Stomach (tissue), 19 donors: ENCODE results near the gene ZNF24. TPM values are rescaled to one million over a fixed set of nuclear protein-coding genes. Genes with fewer than 3 reads are reported as not detected.

Source experiments
- DNase-seq, 2 donors: peaks; one replicate each; pipeline versions ENCODE4 v3.0.0 to v3.0.0-alpha.2; 2013 to 2019
- H3K27ac ChIP-seq, 5 donors: fragments of 200-600 bp in 4 of 5; sonication (generic) in 4 of 5; one replicate each; pipeline ENCODE4 v1.5.1; 2013 to 2019; ENCODE audit warnings: mild to moderate bottlenecking in 1 of 5, moderate library complexity in 1 of 5
- H3K27me3 ChIP-seq, 3 donors: fragments of 200-600 bp; sonication (generic); one replicate each; pipeline ENCODE4 v1.5.1; 2017 to 2019; ENCODE audit warnings: mixed run types in 1 of 3
- H3K36me3 ChIP-seq, 4 donors: fragments of 200-600 bp; sonication (generic); 1 replicate in 3 of 4; 2 replicates in 1 of 4; pipeline ENCODE4 v1.5.1; 2016 to 2019
- H3K4me1 ChIP-seq, 4 donors: fragments of 200-600 bp; sonication (generic); one replicate each; pipeline ENCODE4 v1.5.1; 2016 to 2019
- H3K4me3 ChIP-seq, 4 donors: fragments of 200-600 bp; sonication (generic) in 3 of 4; one replicate each; pipeline ENCODE4 v1.5.1; 2016 to 2019; ENCODE audit warnings: mild to moderate bottlenecking in 1 of 4
- H3K9me3 ChIP-seq, 4 donors: fragments of 200-600 bp; sonication (generic); one replicate each; pipeline ENCODE4 v1.5.1; 2016 to 2019
- EP300 ChIP-seq: sonication (generic); formaldehyde crosslinking; IDR thresholded peaks from one replicate; pipeline ENCODE4 v1.6.1; 2017; ENCODE audit warnings: antibody characterized with exemption
- POLR2A ChIP-seq, 4 donors: fragments of 450-650 bp; IDR thresholded peaks; one replicate each; pipeline ENCODE4 v1.6.1; 2016; ENCODE audit warnings: antibody characterized with exemption in 4 of 4, control low read depth in 2 of 4, mild to moderate bottlenecking in 1 of 4, moderate library complexity in 1 of 4
- POLR2AphosphoS5 ChIP-seq, 3 donors: sonication (generic); formaldehyde crosslinking; IDR thresholded peaks; one replicate each; pipeline ENCODE4 v1.6.1; 2016; ENCODE audit warnings: antibody characterized with exemption in 3 of 3
- WGBS, 5 donors: extraction: QIAGEN DNeasy Blood & Tissue Kit in 3 of 5; methylation state at CpG; one replicate each; pipeline versions ENCODE4 v1.1.5 to v1.1.7; 2013 to 2018; 5-methylcytosine and 5-hydroxymethylcytosine counted together
- intact Hi-C: fragments of 100-400 bp; cut with DNase I; formaldehyde crosslinking; loops from one replicate; pipeline ENCODE4 v1.15.1; 2023; ENCODE audit warnings: low total_unique reads
- long read RNA-seq, 10 donors: transcript quantifications; one replicate each; lab custom pipeline, GENCODE V29; 2026
- polyA plus RNA-seq, 3 donors: library from polyadenylated mRNA; stranded (reverse); fragments of 200-250 nt; gene quantifications; one replicate each; pipeline ENCODE4 v1.2.3, GENCODE V29; 2013
- total RNA-seq, 5 donors: library from RNA; depleted of rRNA; stranded (reverse); fragments of >200 nt; gene quantifications; one replicate each; pipeline versions ENCODE4 v1.1.0 to v1.2.3, GENCODE V29; 2014 to 2016
- TF ChIP-seq, protein P1 (sequence below), 7 experiments: fragments of 450-650 bp in 4 of 7; fragments of 200-600 bp in 3 of 7; sonication (generic) in 3 of 7; IDR thresholded peaks; one replicate each; pipeline ENCODE4 v1.5.1; 2016 to 2019; ENCODE audit warnings: antibody characterized with exemption in 7 of 7, control low read depth in 2 of 7, mild to moderate bottlenecking in 1 of 7
- donor health status: healthy with polysubstance abuse.
- donor health status: Bipolar disorder and iron deficiency.
- donor health status: healthy.

The ZNF24 gene
- total RNA-seq: 10 to 100 TPM; 27.5 to 76.2 (median 32.1) TPM
- polyA plus RNA-seq: 10 to 100 TPM; 10.5 to 18.2 (median 15.2) TPM
- long read RNA-seq, donor 1, full-length matches to known transcripts: 3 of 11 reads
- long read RNA-seq, donor 1, partial matches to known transcripts: 8 of 11 reads
- long read RNA-seq, donor 1, other reads (novel, unspliced or antisense): 0 of 11 reads
- long read RNA-seq, donor 2, full-length matches to known transcripts: 11 of 30 reads
- long read RNA-seq, donor 2, partial matches to known transcripts: 19 of 30 reads
- long read RNA-seq, donor 2, other reads (novel, unspliced or antisense): 0 of 30 reads
- long read RNA-seq, donor 3, full-length matches to known transcripts: 13 of 18 reads
- long read RNA-seq, donor 3, partial matches to known transcripts: 5 of 18 reads
- long read RNA-seq, donor 3, other reads (novel, unspliced or antisense): 0 of 18 reads
- long read RNA-seq, donor 4, full-length matches to known transcripts: 1 of 1 reads
- long read RNA-seq, donor 4, partial matches to known transcripts: 0 of 1 reads
- long read RNA-seq, donor 4, other reads (novel, unspliced or antisense): 0 of 1 reads
- long read RNA-seq, donor 5, full-length matches to known transcripts: 16 of 16 reads
- long read RNA-seq, donor 5, partial matches to known transcripts: 0 of 16 reads
- long read RNA-seq, donor 5, other reads (novel, unspliced or antisense): 0 of 16 reads
- long read RNA-seq, donor 6, full-length matches to known transcripts: 31 of 55 reads
- long read RNA-seq, donor 6, partial matches to known transcripts: 24 of 55 reads
- long read RNA-seq, donor 6, other reads (novel, unspliced or antisense): 0 of 55 reads
- long read RNA-seq, donor 7, full-length matches to known transcripts: 21 of 26 reads
- long read RNA-seq, donor 7, partial matches to known transcripts: 5 of 26 reads
- long read RNA-seq, donor 7, other reads (novel, unspliced or antisense): 0 of 26 reads
- long read RNA-seq, donor 8, full-length matches to known transcripts: 9 of 16 reads
- long read RNA-seq, donor 8, partial matches to known transcripts: 7 of 16 reads
- long read RNA-seq, donor 8, other reads (novel, unspliced or antisense): 0 of 16 reads
- long read RNA-seq, donor 9, full-length matches to known transcripts: 6 of 13 reads
- long read RNA-seq, donor 9, partial matches to known transcripts: 7 of 13 reads
- long read RNA-seq, donor 9, other reads (novel, unspliced or antisense): 0 of 13 reads
- long read RNA-seq, donor 10, full-length matches to known transcripts: 1 of 1 reads
- long read RNA-seq, donor 10, partial matches to known transcripts: 0 of 1 reads
- long read RNA-seq, donor 10, other reads (novel, unspliced or antisense): 0 of 1 reads

DNA sequence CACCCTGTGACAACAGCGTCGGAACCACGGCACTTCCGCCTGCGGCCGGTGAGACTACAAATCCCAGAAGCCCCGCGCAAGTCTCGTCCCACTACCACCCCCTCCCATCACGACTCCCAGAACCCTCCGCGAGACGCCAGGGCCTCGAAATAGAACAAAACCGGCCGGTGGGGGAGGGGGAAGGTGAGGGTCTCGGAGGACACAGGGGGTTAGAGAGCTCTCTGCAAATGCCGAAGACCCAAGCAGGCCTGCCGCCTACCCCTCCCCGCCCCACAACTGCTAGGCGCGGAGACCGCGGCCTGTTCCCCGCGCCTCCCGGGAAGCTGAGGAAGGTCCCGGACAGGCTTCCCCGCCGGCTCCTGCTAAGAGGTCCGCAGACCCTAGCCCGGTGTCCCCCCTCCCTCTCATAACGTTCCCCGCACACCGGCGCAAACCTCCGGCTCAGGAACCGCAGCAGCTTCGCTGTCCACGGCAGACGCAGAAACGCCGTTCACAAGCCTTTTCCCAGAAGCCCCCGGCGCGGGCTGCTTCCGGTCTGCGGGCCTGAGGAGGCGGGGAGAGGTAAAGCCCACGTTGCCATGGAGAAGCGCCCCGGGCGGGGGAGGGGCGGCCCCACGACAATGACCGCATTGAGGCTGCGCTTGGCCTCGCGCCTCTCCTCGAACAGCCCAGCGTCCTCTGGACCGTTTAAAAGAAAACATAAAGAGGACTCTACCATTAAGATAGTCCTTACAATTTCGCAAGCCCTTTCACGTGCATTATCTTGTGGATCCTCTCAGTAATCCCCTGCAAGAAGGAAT, at the start of gene ZNF24:
ZNF24 (minus strand) TSS at position 485 of the 800 bp plus-strand sequence. CDS start 3,770 bp downstream, outside the sequence.
- peaks cover 10 to 21% (median 18%) of the 10 kb centered on the region in 4 donors for H3K36me3 ChIP-seq
- H3K4me3 ChIP-seq: peak within 1 kb of the TSS; percentile 68 to 89 (median 78)
- H3K27ac ChIP-seq: peak within 1 kb of the TSS; percentile 98 to 100 (median 99)
- H3K27me3 ChIP-seq: no peaks in the 10 kb centered on the region
- peaks cover 33 to 62% (median 47%) of the 10 kb centered on the region in 4 donors for H3K4me1 ChIP-seq
- peak; percentile 96 to 99 for DNase-seq
- intact Hi-C loops: no loop called here
- 0 to 1% (median 0%) methylated on average over 43 to 64 of the region's 64 CpGs for WGBS, 5 donors
- TF ChIP-seq EP300 (no peak), POLR2A (IDR thresholded peaks at IDR 0.05) (peak in 2 of 4 donors; percentile 44 to 64), POLR2AphosphoS5 (IDR thresholded peaks at IDR 0.05) (peak; percentile 68 to 91 (median 87))
- TF ChIP-seq, protein P1, sequence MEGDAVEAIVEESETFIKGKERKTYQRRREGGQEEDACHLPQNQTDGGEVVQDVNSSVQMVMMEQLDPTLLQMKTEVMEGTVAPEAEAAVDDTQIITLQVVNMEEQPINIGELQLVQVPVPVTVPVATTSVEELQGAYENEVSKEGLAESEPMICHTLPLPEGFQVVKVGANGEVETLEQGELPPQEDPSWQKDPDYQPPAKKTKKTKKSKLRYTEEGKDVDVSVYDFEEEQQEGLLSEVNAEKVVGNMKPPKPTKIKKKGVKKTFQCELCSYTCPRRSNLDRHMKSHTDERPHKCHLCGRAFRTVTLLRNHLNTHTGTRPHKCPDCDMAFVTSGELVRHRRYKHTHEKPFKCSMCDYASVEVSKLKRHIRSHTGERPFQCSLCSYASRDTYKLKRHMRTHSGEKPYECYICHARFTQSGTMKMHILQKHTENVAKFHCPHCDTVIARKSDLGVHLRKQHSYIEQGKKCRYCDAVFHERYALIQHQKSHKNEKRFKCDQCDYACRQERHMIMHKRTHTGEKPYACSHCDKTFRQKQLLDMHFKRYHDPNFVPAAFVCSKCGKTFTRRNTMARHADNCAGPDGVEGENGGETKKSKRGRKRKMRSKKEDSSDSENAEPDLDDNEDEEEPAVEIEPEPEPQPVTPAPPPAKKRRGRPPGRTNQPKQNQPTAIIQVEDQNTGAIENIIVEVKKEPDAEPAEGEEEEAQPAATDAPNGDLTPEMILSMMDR (IDR thresholded peaks at IDR 0.05): no peak
- H3K9me3 ChIP-seq: no peaks in the 10 kb centered on the region

DNA sequence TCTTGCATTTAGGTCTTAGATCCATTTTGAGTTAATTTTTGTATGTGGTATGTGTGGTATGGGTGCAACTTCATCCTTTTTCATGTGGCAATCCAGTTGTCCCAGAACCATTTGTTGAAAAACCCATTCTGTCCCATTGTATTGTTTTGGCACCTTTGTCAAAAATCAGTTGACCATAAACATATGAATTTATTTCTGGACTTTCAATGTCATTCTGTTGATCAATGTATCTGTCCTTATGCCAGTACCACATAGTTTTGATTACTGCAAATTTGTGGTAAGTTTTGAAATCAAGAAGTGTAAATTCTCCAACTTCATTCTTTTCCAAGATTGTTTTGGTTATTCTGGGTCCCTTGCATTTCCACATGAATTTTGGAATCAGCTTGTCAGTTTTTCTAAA, 49.5 kb upstream of the ZNF24 start:
- no peak overlapping the region for H3K27ac ChIP-seq
- no peaks in the 10 kb centered on the region for H3K4me1 ChIP-seq
- no peaks in the 10 kb centered on the region for H3K9me3 ChIP-seq
- peaks cover 0 to 5% (median 0%) of the 10 kb centered on the region in 3 donors for H3K27me3 ChIP-seq
- H3K4me3 ChIP-seq: no peak overlapping the region
- intact Hi-C loops: no loop called here
- TF ChIP-seq EP300 (no peak), POLR2AphosphoS5 (IDR thresholded peaks at IDR 0.05) (no peak), POLR2A (IDR thresholded peaks at IDR 0.05) (no peak)
- TF ChIP-seq, protein P1 (IDR thresholded peaks at IDR 0.05): no peak
- no peaks in the 10 kb centered on the region for H3K36me3 ChIP-seq
- no peak for DNase-seq

DNA sequence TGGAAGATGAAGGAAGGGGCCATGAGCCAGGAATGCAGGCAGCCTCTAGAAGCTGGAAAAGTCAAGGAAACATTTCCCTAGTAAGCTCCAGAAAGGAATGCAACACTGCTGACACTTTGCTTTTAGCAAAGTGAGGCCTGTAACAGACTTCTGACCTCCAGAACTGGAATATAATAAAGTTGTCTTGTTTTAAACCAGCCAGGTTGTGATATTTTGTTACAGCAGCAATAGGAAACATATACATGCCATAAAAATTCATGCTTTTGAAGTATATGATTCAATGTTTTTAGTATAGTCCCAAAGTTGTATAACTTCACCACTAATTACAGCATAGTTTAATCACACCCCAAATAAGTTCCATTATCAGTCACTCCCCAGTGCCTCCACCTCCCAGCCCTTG, 48.2 kb upstream of the ZNF24 start:
- H3K27ac ChIP-seq: no peak overlapping the region
- peaks cover 0 to 5% (median 0%) of the 10 kb centered on the region in 3 donors for H3K27me3 ChIP-seq
- intact Hi-C loops: no loop called here
- H3K4me3 ChIP-seq: no peak overlapping the region
- no peak for DNase-seq
- no peak for TF ChIP-seq POLR2AphosphoS5 (IDR thresholded peaks at IDR 0.05)
- no peaks in the 10 kb centered on the region for H3K36me3 ChIP-seq
- no peaks in the 10 kb centered on the region for H3K9me3 ChIP-seq
- no peaks in the 10 kb centered on the region for H3K4me1 ChIP-seq

DNA sequence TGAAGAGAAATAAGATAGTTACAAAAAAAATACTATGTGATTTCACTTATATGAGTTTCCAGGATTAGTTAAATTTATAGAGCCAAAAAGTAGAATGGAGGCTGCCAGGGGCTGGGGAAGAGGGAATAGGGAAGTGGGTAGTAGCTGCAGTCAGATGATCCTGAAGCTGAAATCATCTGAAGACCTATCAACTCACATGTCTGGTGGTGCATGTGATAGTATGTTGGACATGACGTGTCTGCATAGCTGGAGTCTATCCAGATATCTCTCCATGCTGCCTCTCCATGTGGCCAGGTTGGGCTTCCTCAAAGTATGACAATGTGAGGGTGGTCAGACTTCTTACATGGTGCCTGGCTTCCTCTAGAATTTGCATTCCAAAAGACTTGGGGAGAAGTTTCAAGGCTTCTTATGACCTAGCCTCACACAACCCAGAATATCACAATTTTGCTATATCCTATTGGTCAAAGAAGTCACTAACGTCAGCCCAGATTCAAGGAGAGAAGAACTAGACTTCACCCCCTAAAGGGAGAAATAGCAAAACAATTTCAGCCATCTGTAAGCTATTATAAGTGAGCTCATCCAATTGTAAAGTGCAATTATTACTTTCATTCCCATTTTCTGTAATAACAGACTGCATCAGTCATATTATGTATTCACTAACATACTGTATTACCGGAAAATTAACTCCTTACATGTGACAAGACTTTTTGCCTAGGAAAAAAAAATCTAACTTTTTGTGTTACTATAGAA, 46.9 kb upstream of the ZNF24 start:
- no peak for DNase-seq
- Histone ChIP-seq H3K4me1 (no peaks in the 10 kb centered on the region), H3K36me3 (no peaks in the 10 kb centered on the region), H3K9me3 (no peaks in the 10 kb centered on the region), H3K27ac (no peak overlapping the region), H3K4me3 (no peak overlapping the region), H3K27me3 (no peaks in the 10 kb centered on the region)
- WGBS, 5 donors: 22 to 88% (median 61%) methylated on average over 3 of the region's 3 CpGs
- TF ChIP-seq, protein P1 (IDR thresholded peaks at IDR 0.05): no peak
- TF ChIP-seq POLR2AphosphoS5 (IDR thresholded peaks at IDR 0.05) (no peak), POLR2A (IDR thresholded peaks at IDR 0.05) (no peak), EP300 (no peak)
- intact Hi-C loops: no loop called here
